Small intestine (tissue), 7 donors: ENCODE measurements around the gene FOSL2. TPM values are rescaled to one million over a fixed set of nuclear protein-coding genes. Genes with fewer than 3 reads are reported as not detected.

ENCODE experiments used
- DNase-seq, 2 donors: peaks; one replicate each; pipeline versions ENCODE4 v3.0.0 to v3.0.0-alpha.2; 2013
- FAIRE-seq: peaks from 2 replicates; lab custom pipeline; 2012; peaks lifted over from hg19 to GRCh38; lab: Jason Lieb, UNC
- H3K27ac ChIP-seq, 3 donors: one replicate each; pipeline ENCODE4 v1.5.1; 2013; ENCODE audit warnings: low read length in 2 of 3, mild to moderate bottlenecking in 2 of 3, control low read depth in 1 of 3, inconsistent platforms in 1 of 3, low read depth in 1 of 3, moderate library complexity in 1 of 3
- H3K27me3 ChIP-seq, 3 donors: one replicate each; pipeline ENCODE4 v1.6.1; 2013; ENCODE audit warnings: low read length in 3 of 3, inconsistent platforms in 1 of 3; ENCODE audit not compliant: control insufficient read depth in 3 of 3, insufficient read depth in 3 of 3
- H3K36me3 ChIP-seq, 3 donors: one replicate each; pipeline ENCODE4 v1.6.1; 2013; ENCODE audit warnings: low read length in 3 of 3, inconsistent platforms in 1 of 3, low read depth in 1 of 3, mild to moderate bottlenecking in 1 of 3, moderate library complexity in 1 of 3; ENCODE audit not compliant: control insufficient read depth in 3 of 3, insufficient read depth in 2 of 3
- H3K4me1 ChIP-seq, 3 donors: one replicate each; pipeline ENCODE4 v1.6.1; 2013; ENCODE audit warnings: low read length in 2 of 3, inconsistent platforms in 1 of 3, low read depth in 1 of 3, mild to moderate bottlenecking in 1 of 3, moderate library complexity in 1 of 3; ENCODE audit not compliant: control insufficient read depth in 3 of 3, insufficient read depth in 2 of 3
- H3K4me3 ChIP-seq, 3 donors: one replicate each; pipeline ENCODE4 v1.5.1; 2013; ENCODE audit warnings: low read length in 3 of 3, control low read depth in 1 of 3, inconsistent platforms in 1 of 3, low read depth in 1 of 3, mild to moderate bottlenecking in 1 of 3, moderate library complexity in 1 of 3
- H3K9me3 ChIP-seq, 2 donors: one replicate each; pipeline ENCODE4 v1.6.1; 2013; ENCODE audit warnings: low read depth in 1 of 2, low read length in 1 of 2; ENCODE audit not compliant: control insufficient read depth in 2 of 2, insufficient read depth in 1 of 2
- WGBS, 3 donors: extraction: QIAGEN DNeasy Blood & Tissue Kit; methylation state at CpG; one replicate each; pipeline ENCODE4 v1.1.7; 2013; 5-methylcytosine and 5-hydroxymethylcytosine counted together
- polyA plus RNA-seq, 4 donors: library from polyadenylated mRNA; stranded (reverse) in 3 of 4; unstranded in 1 of 4; fragments of 200-250 nt in 3 of 4; fragments of 120-200 nt in 1 of 4; gene quantifications; one replicate each; pipeline versions ENCODE4 v1.2.1 to v1.2.3, GENCODE V29; 2013
- donor health status: healthy with polysubstance abuse.
- donor health status: control.
- donor health status: control.
- donor health status: Bipolar disorder and iron deficiency.
- donor health status: healthy.

Gene FOSL2
- polyA plus RNA-seq, 4 donors: 29.2 to 82.6 (median 40.7) TPM

- no peaks in the 10 kb centered on the region for H3K9me3 ChIP-seq
- H3K4me1 ChIP-seq: peaks cover 14 to 82% (median 42%) of the 10 kb centered on the region in 3 donors
- FAIRE-seq (no peak), DNase-seq (no peak)
- H3K4me3 ChIP-seq: no peak overlapping the region
- H3K36me3 ChIP-seq: no peaks in the 10 kb centered on the region
- no peaks in the 10 kb centered on the region for H3K27me3 ChIP-seq
- peak overlapping the region; percentile 68 to 99 (median 99) for H3K27ac ChIP-seq
- whole genome bisulfite sequencing, 3 donors: 56 to 68% (median 60%) methylated on average over 16 of the region's 16 CpGs
Observed at GRCh38 chr2:28378679-28379584, 13.7 kb upstream of the FOSL2 start.

GRCh38 chr2:28380219-28380618 lies 12.4 kb upstream of the FOSL2 start:
- no peak for DNase-seq

GRCh38 chr2:28381225-28382180 lies 11.2 kb upstream of the FOSL2 start:
- DNase-seq (peak; percentile 87 to 93), FAIRE-seq (no peak)
- Histone ChIP-seq H3K9me3 (no peaks in the 10 kb centered on the region), H3K4me3 (no peak overlapping the region), H3K4me1 (peaks cover 14 to 72% (median 29%) of the 10 kb centered on the region in 3 donors), H3K36me3 (no peaks in the 10 kb centered on the region), H3K27ac (peak overlapping the region; percentile 77 to 88 (median 87)), H3K27me3 (no peaks in the 10 kb centered on the region)
- WGBS, 3 donors: 21 to 64% (median 44%) methylated on average over 12 of the region's 12 CpGs

More at GRCh38 chr2:28380219-28380618, 12.4 kb upstream of the FOSL2 start:
- no peaks in the 10 kb centered on the region for H3K36me3 ChIP-seq
- no peak overlapping the region for H3K4me3 ChIP-seq
- no peaks in the 10 kb centered on the region for H3K9me3 ChIP-seq
- H3K27me3 ChIP-seq: no peaks in the 10 kb centered on the region
- WGBS, 3 donors: 55 to 69% (median 63%) methylated on average over 6 of the region's 6 CpGs
- no peak for FAIRE-seq
- peaks cover 14 to 82% (median 40%) of the 10 kb centered on the region in 3 donors for H3K4me1 ChIP-seq
- H3K27ac ChIP-seq: peak overlapping the region; percentile 41 to 88 (median 87)

GRCh38 chr2:28382755-28383154 lies 9.9 kb upstream of the FOSL2 start:
- 17 to 56% (median 50%) methylated on average over 7 of the region's 7 CpGs for WGBS, 3 donors
- FAIRE-seq: no peak

GRCh38 chr2:28387082-28387960 lies 5.3 kb upstream of the FOSL2 start:
- Histone ChIP-seq H3K9me3 (no peaks in the 10 kb centered on the region), H3K36me3 (no peaks in the 10 kb centered on the region), H3K27ac (no peak overlapping the region), H3K27me3 (no peaks in the 10 kb centered on the region), H3K4me1 (peaks cover 0 to 23% (median 8%) of the 10 kb centered on the region in 3 donors), H3K4me3 (no peak overlapping the region)
- DNase-seq (no peak), FAIRE-seq (no peak)
- 74 to 80% (median 77%) methylated on average over 6 of the region's 6 CpGs for WGBS, 3 donors

More at GRCh38 chr2:28382755-28383154, 9.9 kb upstream of the FOSL2 start:
- Histone ChIP-seq H3K4me1 (peaks cover 14 to 59% (median 24%) of the 10 kb centered on the region in 3 donors), H3K4me3 (no peak overlapping the region), H3K9me3 (no peaks in the 10 kb centered on the region), H3K36me3 (no peaks in the 10 kb centered on the region), H3K27me3 (no peaks in the 10 kb centered on the region), H3K27ac (peak overlapping the region; percentile 77 to 88 (median 87))
- DNase-seq: peak; percentile 81 to 87

- H3K27me3 ChIP-seq: no peaks in the 10 kb centered on the region
- FAIRE-seq (no peak), DNase-seq (no peak)
- peak overlapping the region; percentile 98 to 99 (median 98) for H3K27ac ChIP-seq
- no peaks in the 10 kb centered on the region for H3K9me3 ChIP-seq
- WGBS, 3 donors: 25 to 35% (median 26%) methylated on average over 17 of the region's 17 CpGs
- H3K4me3 ChIP-seq: peak overlapping the region in 2 of 3 donors; percentile 64 to 84
- peaks cover 0 to 10% (median 0%) of the 10 kb centered on the region in 3 donors for H3K4me1 ChIP-seq
- peaks cover 0 to under 1% (median 0%) of the 10 kb centered on the region in 3 donors for H3K36me3 ChIP-seq
Observed at GRCh38 chr2:28389399-28390240, 3.0 kb upstream of the FOSL2 start.

- Histone ChIP-seq H3K9me3 (no peaks in the 10 kb centered on the region), H3K4me1 (peaks cover 0 to 10% (median 0%) of the 10 kb centered on the region in 3 donors), H3K36me3 (peaks cover 0 to 2% (median 0%) of the 10 kb centered on the region in 3 donors), H3K27ac (peak overlapping the region; percentile 98 to 99 (median 98)), H3K27me3 (no peaks in the 10 kb centered on the region), H3K4me3 (peak overlapping the region; percentile 36 to 84 (median 64))
- DNase-seq (peak; percentile 90 to 95), FAIRE-seq (no peak)
- WGBS, 3 donors: 0 to 1% (median 0%) methylated on average over 44 to 45 of the region's 45 CpGs
Observed at GRCh38 chr2:28390241-28390745, 2.4 kb upstream of the FOSL2 start.
